ENCODE results near the gene OR4D1. TPM values are rescaled to one million over a fixed set of nuclear protein-coding genes. Genes with fewer than 3 reads are reported as not detected.

The OR4D1 gene
- total and polyA plus RNA-seq, 2 donors (not counting 1 experiment from before 2014, with no cell fraction given): not detected

DNA sequence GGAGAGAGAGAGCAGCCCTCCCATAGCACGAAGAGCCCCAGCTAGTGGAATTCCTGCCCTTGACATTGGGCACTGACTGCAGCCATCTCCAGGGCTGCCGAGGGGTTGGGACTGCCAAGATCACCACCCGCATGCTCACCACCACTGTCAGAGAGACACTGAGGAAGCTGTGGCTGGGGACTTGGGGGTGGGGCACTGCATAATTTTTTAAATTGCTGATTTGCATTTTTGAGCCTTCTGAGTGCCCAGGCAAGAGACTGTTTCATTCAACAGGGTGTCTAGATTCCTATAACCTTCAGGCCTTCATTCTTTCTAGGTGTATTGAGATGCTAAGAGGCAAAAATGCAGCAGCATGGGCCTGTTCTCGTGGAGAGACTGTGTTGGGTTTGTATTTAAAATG is 35.3 kb downstream of the OR4D1 start:
- Histone ChIP-seq H2AFZ (ENCODE audit: low read length) (no peak overlapping the region), H3K4me2 (ENCODE audit: extremely low read depth, insufficient read depth, low read length) (no peak overlapping the region), H3K27me3 (ENCODE audit: control insufficient read depth, insufficient read depth, low read length) (peaks cover 8% of the 10 kb centered on the region), H3K79me2 (ENCODE audit: control insufficient read depth, insufficient read depth, low read length) (no peaks in the 10 kb centered on the region), H3K9ac (ENCODE audit: insufficient read depth, low read length) (no peak overlapping the region), H4K20me1 (ENCODE audit: control insufficient read depth, extremely low read depth, insufficient read depth, low read length) (no peaks in the 10 kb centered on the region), H3K4me3 (replicated peaks in 1 of 4; ENCODE audit: control extremely low read depth in 1 of 4, insufficient read depth in 1 of 4, low read depth in 3 of 4, low read length in 4 of 4) (no peak overlapping the region), H3K36me3 (ENCODE audit: control insufficient read depth, insufficient read depth, low read length) (no peaks in the 10 kb centered on the region), H3K9me3 (ENCODE audit: control insufficient read depth, insufficient read depth, low read depth, low read length) (no peaks in the 10 kb centered on the region), H3K4me1 (ENCODE audit: control insufficient read depth, extremely low read depth, insufficient read depth, low read length) (no peaks in the 10 kb centered on the region), H3K27ac (ENCODE audit: insufficient read depth, low read length) (no peak overlapping the region)
- no peak for DNase-seq (ENCODE audit: low read depth in 2 of 2)
- TF ChIP-seq, protein P1, sequence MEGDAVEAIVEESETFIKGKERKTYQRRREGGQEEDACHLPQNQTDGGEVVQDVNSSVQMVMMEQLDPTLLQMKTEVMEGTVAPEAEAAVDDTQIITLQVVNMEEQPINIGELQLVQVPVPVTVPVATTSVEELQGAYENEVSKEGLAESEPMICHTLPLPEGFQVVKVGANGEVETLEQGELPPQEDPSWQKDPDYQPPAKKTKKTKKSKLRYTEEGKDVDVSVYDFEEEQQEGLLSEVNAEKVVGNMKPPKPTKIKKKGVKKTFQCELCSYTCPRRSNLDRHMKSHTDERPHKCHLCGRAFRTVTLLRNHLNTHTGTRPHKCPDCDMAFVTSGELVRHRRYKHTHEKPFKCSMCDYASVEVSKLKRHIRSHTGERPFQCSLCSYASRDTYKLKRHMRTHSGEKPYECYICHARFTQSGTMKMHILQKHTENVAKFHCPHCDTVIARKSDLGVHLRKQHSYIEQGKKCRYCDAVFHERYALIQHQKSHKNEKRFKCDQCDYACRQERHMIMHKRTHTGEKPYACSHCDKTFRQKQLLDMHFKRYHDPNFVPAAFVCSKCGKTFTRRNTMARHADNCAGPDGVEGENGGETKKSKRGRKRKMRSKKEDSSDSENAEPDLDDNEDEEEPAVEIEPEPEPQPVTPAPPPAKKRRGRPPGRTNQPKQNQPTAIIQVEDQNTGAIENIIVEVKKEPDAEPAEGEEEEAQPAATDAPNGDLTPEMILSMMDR (conservative IDR thresholded peaks at IDR 0.05 in 1 of 2, IDR thresholded peaks at IDR 0.05 in 1 of 2; ENCODE audit: low read depth in 1 of 2, low read length in 2 of 2): no peak
- no peak for TF ChIP-seq EZH2 (IDR thresholded peaks at IDR 0.05; ENCODE audit: low read length, missing control alignments)

- DNase-seq (ENCODE audit: low read depth in 2 of 2): peak; percentile 21 to 86
- no peak overlapping the region for H3K27ac ChIP-seq (ENCODE audit: insufficient read depth, low read length)
- no peak overlapping the region for H3K9ac ChIP-seq (ENCODE audit: insufficient read depth, low read length)
- no peaks in the 10 kb centered on the region for H3K36me3 ChIP-seq (ENCODE audit: control insufficient read depth, insufficient read depth, low read length)
- peaks cover under 1% of the 10 kb centered on the region for H3K4me1 ChIP-seq (ENCODE audit: control insufficient read depth, extremely low read depth, insufficient read depth, low read length)
- H3K9me3 ChIP-seq (ENCODE audit: control insufficient read depth, insufficient read depth, low read depth, low read length): no peaks in the 10 kb centered on the region
- no peaks in the 10 kb centered on the region for H3K79me2 ChIP-seq (ENCODE audit: control insufficient read depth, insufficient read depth, low read length)
- H3K27me3 ChIP-seq (ENCODE audit: control insufficient read depth, insufficient read depth, low read length): peaks cover 8% of the 10 kb centered on the region
- no peak overlapping the region for H3K4me2 ChIP-seq (ENCODE audit: extremely low read depth, insufficient read depth, low read length)
- H3K4me3 ChIP-seq (replicated peaks in 1 of 4; ENCODE audit: control extremely low read depth in 1 of 4, insufficient read depth in 1 of 4, low read depth in 3 of 4, low read length in 4 of 4): no peak overlapping the region
- H2AFZ ChIP-seq (ENCODE audit: low read length): no peak overlapping the region
- TF ChIP-seq EZH2 (IDR thresholded peaks at IDR 0.05; ENCODE audit: low read length, missing control alignments): no peak
- TF ChIP-seq, protein P1 (conservative IDR thresholded peaks at IDR 0.05 in 1 of 2, IDR thresholded peaks at IDR 0.05 in 1 of 2; ENCODE audit: low read depth in 1 of 2, low read length in 2 of 2): no peak
- H4K20me1 ChIP-seq (ENCODE audit: control insufficient read depth, extremely low read depth, insufficient read depth, low read length): no peaks in the 10 kb centered on the region
Observed at GRCh38 chr17:58184308-58184985, 36.3 kb downstream of the OR4D1 start.

GRCh38 chr17:58184986-58185761 is 37.0 kb downstream of the OR4D1 start:
- H4K20me1 ChIP-seq (ENCODE audit: control insufficient read depth, extremely low read depth, insufficient read depth, low read length): no peaks in the 10 kb centered on the region
- no peak for TF ChIP-seq EZH2 (IDR thresholded peaks at IDR 0.05; ENCODE audit: low read length, missing control alignments)
- TF ChIP-seq, protein P1 (conservative IDR thresholded peaks at IDR 0.05 in 1 of 2, IDR thresholded peaks at IDR 0.05 in 1 of 2; ENCODE audit: low read depth in 1 of 2, low read length in 2 of 2): no peak
- H3K27me3 ChIP-seq (ENCODE audit: control insufficient read depth, insufficient read depth, low read length): peaks cover 8% of the 10 kb centered on the region
- no peaks in the 10 kb centered on the region for H3K36me3 ChIP-seq (ENCODE audit: control insufficient read depth, insufficient read depth, low read length)
- H3K4me1 ChIP-seq (ENCODE audit: control insufficient read depth, extremely low read depth, insufficient read depth, low read length): peaks cover 7% of the 10 kb centered on the region
- no peak overlapping the region for H3K4me2 ChIP-seq (ENCODE audit: extremely low read depth, insufficient read depth, low read length)
- no peak for DNase-seq (ENCODE audit: low read depth in 2 of 2)
- no peak overlapping the region for H2AFZ ChIP-seq (ENCODE audit: low read length)
- H3K9me3 ChIP-seq (ENCODE audit: control insufficient read depth, insufficient read depth, low read depth, low read length): no peaks in the 10 kb centered on the region
- H3K4me3 ChIP-seq (replicated peaks in 1 of 4; ENCODE audit: control extremely low read depth in 1 of 4, insufficient read depth in 1 of 4, low read depth in 3 of 4, low read length in 4 of 4): no peak overlapping the region
- H3K79me2 ChIP-seq (ENCODE audit: control insufficient read depth, insufficient read depth, low read length): no peaks in the 10 kb centered on the region
- H3K27ac ChIP-seq (ENCODE audit: insufficient read depth, low read length): no peak overlapping the region
- no peak overlapping the region for H3K9ac ChIP-seq (ENCODE audit: insufficient read depth, low read length)

Measured in fibroblast of lung (primary cell).